HEK293 (cell line): ENCODE results near the gene SELENOW.
A peak's percentile ranks its signal among the peaks of the same experiment; 100 is the strongest.

ENCODE experiments used
- CTCF ChIP-seq: fragments of 450-650 bp; formaldehyde crosslinking; IDR thresholded peaks from 2 replicates; pipeline ENCODE4 v1.5.1; 2016; ENCODE audit warnings: missing biosample characterization, missing genetic modification characterization
- KLF10 ChIP-seq: fragments of 450-650 bp; IDR thresholded peaks from 2 replicates; pipeline ENCODE4 v1.5.1; 2018; ENCODE audit warnings: missing biosample characterization, mild to moderate bottlenecking, missing genetic modification characterization
- KLF16 ChIP-seq: fragments of 450-650 bp; formaldehyde crosslinking; IDR thresholded peaks from 2 replicates; pipeline ENCODE4 v1.5.1; 2017; ENCODE audit warnings: missing biosample characterization, missing genetic modification characterization
- TCF7L2 ChIP-seq: IDR thresholded peaks from 2 replicates; pipeline ENCODE4 v1.6.1; 2011; ENCODE audit warnings: low read depth, mild to moderate bottlenecking, inconsistent platforms, low read length, moderate library complexity, borderline replicate concordance
- ZEB2 ChIP-seq: fragments of 450-650 bp; formaldehyde crosslinking; IDR thresholded peaks from 2 replicates; pipeline ENCODE4 v1.5.1; 2016; ENCODE audit warnings: missing biosample characterization, missing genetic modification characterization
- ZNF10 ChIP-seq: fragments of 450-650 bp; formaldehyde crosslinking; IDR thresholded peaks from 2 replicates; pipeline ENCODE4 v1.5.1; 2017; ENCODE audit warnings: missing biosample characterization, missing genetic modification characterization
- ZNF157 ChIP-seq: fragments of 450-650 bp; formaldehyde crosslinking; IDR thresholded peaks from 2 replicates; pipeline ENCODE4 v1.5.1; 2016; ENCODE audit warnings: missing biosample characterization, missing genetic modification characterization
- ZNF19 ChIP-seq: fragments of 450-650 bp; formaldehyde crosslinking; IDR thresholded peaks from 2 replicates; pipeline ENCODE4; 2016; ENCODE audit warnings: missing biosample characterization, missing genetic modification characterization, low read depth
- ZNF248 ChIP-seq: fragments of 450-650 bp; formaldehyde crosslinking; IDR thresholded peaks from 2 replicates; pipeline ENCODE4 v1.5.1; 2017; ENCODE audit warnings: missing biosample characterization, missing genetic modification characterization
- ZSCAN23 ChIP-seq: fragments of 450-650 bp; formaldehyde crosslinking; IDR thresholded peaks from 2 replicates; pipeline ENCODE4 v1.5.1; 2016; ENCODE audit warnings: missing biosample characterization, missing genetic modification characterization
- TF ChIP-seq, protein P1 (sequence below): fragments of 450-650 bp; formaldehyde crosslinking; IDR thresholded peaks from 2 replicates; pipeline ENCODE4 v1.5.1; 2016; ENCODE audit warnings: missing biosample characterization, missing genetic modification characterization, low read depth

DNA sequence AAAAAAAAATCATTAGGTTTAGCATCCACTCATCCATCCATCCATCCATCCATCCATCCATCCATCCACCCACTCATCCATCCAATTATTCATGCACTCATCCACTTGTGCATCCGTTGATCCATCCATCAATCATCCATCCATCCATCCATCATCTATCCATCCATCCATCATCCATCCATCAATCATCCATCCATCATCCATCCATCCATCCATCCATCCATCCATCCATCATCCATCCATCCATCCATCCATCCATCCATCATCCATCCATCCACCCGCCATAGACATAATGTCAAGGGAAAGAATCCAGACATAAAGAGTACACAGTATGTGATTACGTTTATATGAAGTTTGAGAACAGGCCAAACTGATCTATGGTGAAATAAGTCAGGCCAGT is 9.0 kb upstream of the SELENOW start:
- TF ChIP-seq ZNF19 (tag by site-specific recombination): no peak
- no peak for TF ChIP-seq ZSCAN23 (tag by site-specific recombination)
- no peak for TF ChIP-seq KLF10 (tag by site-specific recombination)
- TF ChIP-seq KLF16 (tag by site-specific recombination): no peak
- TF ChIP-seq, protein P1, sequence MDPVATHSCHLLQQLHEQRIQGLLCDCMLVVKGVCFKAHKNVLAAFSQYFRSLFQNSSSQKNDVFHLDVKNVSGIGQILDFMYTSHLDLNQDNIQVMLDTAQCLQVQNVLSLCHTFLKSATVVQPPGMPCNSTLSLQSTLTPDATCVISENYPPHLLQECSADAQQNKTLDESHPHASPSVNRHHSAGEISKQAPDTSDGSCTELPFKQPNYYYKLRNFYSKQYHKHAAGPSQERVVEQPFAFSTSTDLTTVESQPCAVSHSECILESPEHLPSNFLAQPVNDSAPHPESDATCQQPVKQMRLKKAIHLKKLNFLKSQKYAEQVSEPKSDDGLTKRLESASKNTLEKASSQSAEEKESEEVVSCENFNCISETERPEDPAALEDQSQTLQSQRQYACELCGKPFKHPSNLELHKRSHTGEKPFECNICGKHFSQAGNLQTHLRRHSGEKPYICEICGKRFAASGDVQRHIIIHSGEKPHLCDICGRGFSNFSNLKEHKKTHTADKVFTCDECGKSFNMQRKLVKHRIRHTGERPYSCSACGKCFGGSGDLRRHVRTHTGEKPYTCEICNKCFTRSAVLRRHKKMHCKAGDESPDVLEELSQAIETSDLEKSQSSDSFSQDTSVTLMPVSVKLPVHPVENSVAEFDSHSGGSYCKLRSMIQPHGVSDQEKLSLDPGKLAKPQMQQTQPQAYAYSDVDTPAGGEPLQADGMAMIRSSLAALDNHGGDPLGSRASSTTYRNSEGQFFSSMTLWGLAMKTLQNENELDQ (tag by site-specific recombination): no peak
- TF ChIP-seq ZEB2 (tag by site-specific recombination): no peak
- 0 out of 2 replicates have a peak, but pooled peaks have one; percentile 13 for TF ChIP-seq ZNF248 (tag by site-specific recombination)
- TF ChIP-seq TCF7L2: no peak
- no peak for TF ChIP-seq CTCF (tag by site-specific recombination)
- TF ChIP-seq ZNF157 (tag by site-specific recombination): no peak
- no peak for TF ChIP-seq ZNF10 (tag by site-specific recombination)
